Nephron progenitor cell (in vitro differentiated cells): ENCODE results near the gene CCDC192.
"Not testable (repeated sequence)": the region's sequence is repeated elsewhere in the genome, so short reads cannot be mapped to it uniquely, and the experiment has no call there.

Experiments
- DNase-seq: peaks from one replicate; pipeline ENCODE4 v3.0.0; 2021
- H3K27ac Mint-ChIP-seq: 2 replicates; pipeline ENCODE4 v1.8.0; 2021; ENCODE audit warnings: mild to moderate bottlenecking, moderate library complexity, mixed read lengths
- H3K27me3 Mint-ChIP-seq: 2 replicates; pipeline ENCODE4 v1.8.0; 2021; ENCODE audit warnings: mild to moderate bottlenecking, low read depth, mixed read lengths; ENCODE audit not compliant: poor library complexity
- H3K36me3 Mint-ChIP-seq: 2 replicates; pipeline ENCODE4 v1.8.0; 2021; ENCODE audit warnings: low read depth, mixed read lengths
- H3K4me1 Mint-ChIP-seq: 2 replicates; pipeline ENCODE4 v1.8.0; 2021; ENCODE audit warnings: mixed read lengths
- H3K4me3 Mint-ChIP-seq: 2 replicates; pipeline ENCODE4 v1.8.0; 2021; ENCODE audit warnings: mild to moderate bottlenecking, moderate library complexity, mixed read lengths
- H3K9me3 Mint-ChIP-seq: 2 replicates; pipeline ENCODE4 v1.8.0; 2021; ENCODE audit warnings: mild to moderate bottlenecking, moderate library complexity, mixed read lengths
- TF ChIP-seq, protein P1 (sequence below): fragments of 200-600 bp; sonication (generic); IDR thresholded peaks from 2 replicates; pipeline ENCODE4 v1.5.0; 2021; ENCODE audit warnings: antibody characterized with exemption

The CCDC192 gene

DNA sequence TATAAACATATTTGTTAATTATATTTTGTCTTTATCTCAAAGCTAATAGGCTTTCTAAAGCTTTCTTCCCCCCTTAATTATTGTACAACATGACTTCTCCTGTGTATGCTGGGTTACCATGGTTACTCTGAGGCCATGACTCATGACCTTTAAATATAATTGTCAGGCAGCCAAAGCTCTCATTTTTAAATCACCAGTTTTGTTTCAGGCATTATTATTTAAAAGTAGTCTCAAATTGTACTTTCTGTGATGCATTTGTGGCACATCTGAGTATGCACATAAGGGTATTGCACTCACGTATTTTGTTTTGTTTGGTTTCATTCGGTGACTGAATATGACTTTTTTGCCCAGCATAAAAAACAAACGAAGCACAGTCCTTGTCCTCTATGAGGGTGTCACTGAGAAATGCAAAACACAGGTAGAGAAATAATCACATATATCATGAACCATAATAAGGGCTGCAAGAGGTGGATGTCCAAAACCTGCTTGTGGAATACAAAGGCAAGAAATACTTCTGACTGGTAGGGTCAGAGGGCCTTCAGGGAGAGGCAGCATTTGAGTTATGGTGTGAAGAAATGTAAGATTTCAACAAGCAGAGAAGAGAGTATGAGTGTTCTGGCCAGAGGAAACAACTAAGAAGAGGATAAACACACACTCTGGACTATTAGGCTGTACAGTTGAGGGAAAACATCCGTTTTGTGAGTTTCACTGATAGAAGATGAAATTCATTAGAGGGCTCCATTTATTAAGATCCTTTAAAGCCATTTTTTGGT lies 2.1 kb downstream of the CCDC192 start:
- no peak overlapping the region for H3K27ac Mint-ChIP-seq
- peaks cover 6% of the 10 kb centered on the region for H3K27me3 Mint-ChIP-seq
- DNase-seq = no peak
- no peaks in the 10 kb centered on the region for H3K36me3 Mint-ChIP-seq
- H3K9me3 Mint-ChIP-seq = no peaks in the 10 kb centered on the region
- TF ChIP-seq, protein P1, sequence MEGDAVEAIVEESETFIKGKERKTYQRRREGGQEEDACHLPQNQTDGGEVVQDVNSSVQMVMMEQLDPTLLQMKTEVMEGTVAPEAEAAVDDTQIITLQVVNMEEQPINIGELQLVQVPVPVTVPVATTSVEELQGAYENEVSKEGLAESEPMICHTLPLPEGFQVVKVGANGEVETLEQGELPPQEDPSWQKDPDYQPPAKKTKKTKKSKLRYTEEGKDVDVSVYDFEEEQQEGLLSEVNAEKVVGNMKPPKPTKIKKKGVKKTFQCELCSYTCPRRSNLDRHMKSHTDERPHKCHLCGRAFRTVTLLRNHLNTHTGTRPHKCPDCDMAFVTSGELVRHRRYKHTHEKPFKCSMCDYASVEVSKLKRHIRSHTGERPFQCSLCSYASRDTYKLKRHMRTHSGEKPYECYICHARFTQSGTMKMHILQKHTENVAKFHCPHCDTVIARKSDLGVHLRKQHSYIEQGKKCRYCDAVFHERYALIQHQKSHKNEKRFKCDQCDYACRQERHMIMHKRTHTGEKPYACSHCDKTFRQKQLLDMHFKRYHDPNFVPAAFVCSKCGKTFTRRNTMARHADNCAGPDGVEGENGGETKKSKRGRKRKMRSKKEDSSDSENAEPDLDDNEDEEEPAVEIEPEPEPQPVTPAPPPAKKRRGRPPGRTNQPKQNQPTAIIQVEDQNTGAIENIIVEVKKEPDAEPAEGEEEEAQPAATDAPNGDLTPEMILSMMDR = no peak
- H3K4me1 Mint-ChIP-seq = peaks cover 45% of the 10 kb centered on the region
- H3K4me3 Mint-ChIP-seq = no peak overlapping the region

DNA sequence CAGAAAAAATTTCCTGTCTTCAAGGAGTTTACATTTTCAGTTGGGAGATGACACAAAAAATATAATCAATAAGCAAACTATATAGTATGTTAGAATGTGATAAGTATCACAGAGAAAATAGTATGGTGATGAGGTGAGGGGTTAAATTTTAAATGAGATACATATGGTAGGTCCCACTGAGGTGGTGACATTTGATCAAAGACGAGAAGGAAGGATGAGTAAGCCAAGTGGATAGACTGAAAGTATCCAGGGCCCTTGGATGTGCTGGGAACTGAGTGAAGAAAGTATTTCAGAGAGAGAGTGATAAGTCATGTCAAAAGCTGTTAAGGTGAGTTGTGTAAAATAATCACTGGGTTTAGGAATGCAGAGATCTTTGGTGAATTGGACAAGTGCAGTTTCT lies 3.5 kb downstream of the CCDC192 start:
- Mint-ChIP-seq H3K27ac (peak overlapping the region; percentile 33), H3K4me1 (peaks cover 35% of the 10 kb centered on the region)

DNA sequence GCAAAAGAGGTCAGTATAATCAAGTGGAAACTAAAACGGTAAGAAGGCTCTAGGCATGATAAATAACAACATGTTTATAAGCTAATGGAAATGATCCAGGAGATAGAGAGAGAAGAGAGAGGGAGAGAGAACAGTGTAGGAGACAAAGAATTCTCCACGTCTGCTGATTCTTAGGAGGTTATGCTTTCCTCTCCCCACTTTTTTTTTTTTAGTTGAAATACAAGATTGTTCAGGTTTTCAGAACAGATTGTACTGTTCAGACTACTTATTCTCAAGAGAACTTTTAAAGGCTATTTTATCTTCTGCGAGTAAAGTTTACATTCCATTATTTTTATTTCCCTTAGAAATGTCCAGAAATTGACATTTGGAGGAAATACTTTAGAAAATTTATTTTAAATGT lies 4.0 kb downstream of the CCDC192 start:
- peaks cover 2% of the 10 kb centered on the region for H3K9me3 Mint-ChIP-seq
- H3K36me3 Mint-ChIP-seq = no peaks in the 10 kb centered on the region
- H3K4me1 Mint-ChIP-seq = peaks cover 35% of the 10 kb centered on the region
- DNase-seq = no peak
- TF ChIP-seq, protein P1 = no peak
- H3K4me3 Mint-ChIP-seq = no peak overlapping the region
- no peak overlapping the region for H3K27ac Mint-ChIP-seq
- peaks cover 5% of the 10 kb centered on the region for H3K27me3 Mint-ChIP-seq

More for the DNA sequence above, 3.5 kb downstream of the CCDC192 start:
- no peaks in the 10 kb centered on the region for H3K9me3 Mint-ChIP-seq
- H3K36me3 Mint-ChIP-seq = no peaks in the 10 kb centered on the region
- TF ChIP-seq, protein P1 = no peak
- peaks cover 6% of the 10 kb centered on the region for H3K27me3 Mint-ChIP-seq
- DNase-seq = no peak
- H3K4me3 Mint-ChIP-seq = no peak overlapping the region

DNA sequence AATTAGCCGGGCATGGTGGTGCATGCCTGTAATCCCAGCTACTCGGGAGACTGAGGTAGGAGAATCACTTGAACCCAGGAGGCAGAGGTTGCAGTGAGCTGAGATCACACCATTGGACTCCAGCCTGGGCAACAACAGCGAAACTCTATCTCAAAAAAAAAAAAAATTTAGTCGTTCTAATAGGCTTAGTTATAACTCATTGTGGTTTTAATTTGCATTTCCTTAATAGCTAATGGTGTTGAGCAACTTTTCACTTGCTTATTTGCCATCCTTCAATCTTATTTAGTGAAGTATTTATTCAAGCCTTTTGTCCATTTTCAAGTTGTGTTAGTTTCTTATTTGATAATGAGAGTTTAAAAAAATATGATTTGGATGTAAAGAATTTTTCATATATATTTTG lies 9.9 kb downstream of the CCDC192 start:
- H3K9me3 Mint-ChIP-seq = peaks cover 24% of the 10 kb centered on the region
- not testable (repeated sequence) for H3K4me3 Mint-ChIP-seq, H3K36me3 Mint-ChIP-seq, DNase-seq, H3K4me1 Mint-ChIP-seq, H3K27me3 Mint-ChIP-seq, H3K27ac Mint-ChIP-seq

DNA sequence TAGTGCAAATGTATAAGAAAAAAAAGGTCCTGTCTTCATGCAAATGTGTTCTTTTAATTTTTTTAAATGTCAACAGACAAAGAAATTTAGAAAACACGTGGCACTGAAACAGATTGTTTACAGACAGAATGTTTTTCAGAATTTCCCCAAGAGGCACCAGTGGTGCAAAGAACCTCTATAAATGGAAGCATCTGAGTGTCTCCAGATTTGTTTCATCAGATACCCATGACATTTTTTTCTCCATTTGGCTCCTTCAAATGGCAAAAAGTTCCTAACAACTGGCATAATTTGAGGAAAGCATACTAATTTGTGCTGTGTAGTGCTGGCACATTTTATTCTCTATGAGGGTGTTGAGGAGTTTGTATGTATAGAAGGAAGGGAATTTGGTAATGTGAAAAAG lies 15.0 kb downstream of the CCDC192 start:
- H3K9me3 Mint-ChIP-seq = peaks cover 57% of the 10 kb centered on the region
- peaks cover 27% of the 10 kb centered on the region for H3K36me3 Mint-ChIP-seq
- TF ChIP-seq, protein P1 = no peak
- no peak for DNase-seq
- no peaks in the 10 kb centered on the region for H3K27me3 Mint-ChIP-seq
- H3K27ac Mint-ChIP-seq = no peak overlapping the region
- no peak overlapping the region for H3K4me3 Mint-ChIP-seq
- peaks cover under 1% of the 10 kb centered on the region for H3K4me1 Mint-ChIP-seq

DNA sequence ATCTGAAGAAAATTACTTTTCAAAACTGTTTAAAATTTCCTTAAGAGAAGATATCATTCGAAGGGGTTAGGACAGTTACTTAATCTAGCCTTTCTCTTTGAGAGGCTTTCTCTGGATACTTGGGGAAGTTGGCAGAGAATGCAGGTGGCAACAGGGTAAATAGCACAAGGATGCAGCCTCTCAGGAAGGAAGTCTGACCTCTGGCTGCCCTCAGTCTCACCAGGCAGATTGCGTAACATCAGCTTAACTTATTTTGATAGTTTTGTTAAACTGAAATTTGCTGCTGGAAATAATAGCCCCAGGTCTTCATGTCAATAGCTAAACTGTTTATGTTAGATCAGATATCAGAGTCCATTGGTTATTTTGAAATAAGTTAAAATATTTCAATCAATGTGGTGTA lies 20.4 kb downstream of the CCDC192 start:
- TF ChIP-seq, protein P1 = no peak
- H3K27ac Mint-ChIP-seq = no peak overlapping the region
- no peak overlapping the region for H3K4me3 Mint-ChIP-seq
- peaks cover 7% of the 10 kb centered on the region for H3K4me1 Mint-ChIP-seq
- no peaks in the 10 kb centered on the region for H3K27me3 Mint-ChIP-seq
- H3K36me3 Mint-ChIP-seq = peaks cover 37% of the 10 kb centered on the region
- H3K9me3 Mint-ChIP-seq = peaks cover 56% of the 10 kb centered on the region
- DNase-seq = no peak
